ENCODE data around the gene SMIM27. TPM values are rescaled to one million over a fixed set of nuclear protein-coding genes. Genes with fewer than 3 reads are reported as not detected.

SMIM27 gene
- total RNA-seq, 1 experiment from 2014 or later: 15.7 TPM

GRCh38 chr9:32572900-32573523 lies 20.9 kb downstream of the SMIM27 start, which contains the start of gene NDUFB6:
NDUFB6 (minus strand) TSS chr9:32573159; CDS start chr9:32573060, 99 bp downstream.
- Mint-ChIP-seq H3K27me3 (ENCODE audit: low read depth) (peaks cover 1% of the 10 kb centered on the region; the same call in 1 of the 2 replicates), H3K4me1 (peaks cover 9 to 15% of the 10 kb centered on the region in 2 experiments), H3K9me3 (no peaks in the 10 kb centered on the region), H3K4me3 (peak within 1 kb of the TSS; percentile 99 to 100), H3K27ac (peak within 1 kb of the TSS; percentile 98 to 99 (median 99)), H3K36me3 (ENCODE audit: insufficient read depth in 1 of 3, low read depth in 3 of 3) (peaks cover 9 to 10% (median 9%) of the 10 kb centered on the region in 3 experiments; a peak in 6 of 7 replicates)
- Histone ChIP-seq H3T11ph (ENCODE audit: low read length) (no peak within 1 kb of the TSS), H4K20me1 (ENCODE audit: control insufficient read depth, insufficient read depth, insufficient read length) (no peaks in the 10 kb centered on the region), H3K27ac (ENCODE audit: insufficient read length, low read depth, low read length) (peak within 1 kb of the TSS; percentile 53), H3K56ac (ENCODE audit: insufficient read length, low read depth, low read length) (no peak within 1 kb of the TSS), H2BK15ac (ENCODE audit: low read depth, low read length) (no peak within 1 kb of the TSS), H2AK5ac (ENCODE audit: insufficient read length, low read length) (no peak within 1 kb of the TSS), H3K79me1 (ENCODE audit: insufficient read depth, low read depth, low read length, poor library complexity, severe bottlenecking) (peaks cover 3% of the 10 kb centered on the region), H2AFZ (ENCODE audit: low read length) (no peak within 1 kb of the TSS), H2BK5ac (ENCODE audit: insufficient read length, low read length) (no peak within 1 kb of the TSS), H3K4me1 (ENCODE audit: insufficient read depth, low read length) (no peaks in the 10 kb centered on the region), H4K91ac (ENCODE audit: insufficient read length, low read depth, low read length) (no peak within 1 kb of the TSS), H4K8ac (replicated peaks; ENCODE audit: insufficient read length, low read depth, low read length) (no peak within 1 kb of the TSS), H2BK12ac (ENCODE audit: insufficient read length, low read depth, low read length) (no peak within 1 kb of the TSS), H3K18ac (ENCODE audit: insufficient read length, low read depth, low read length) (peak within 1 kb of the TSS; percentile 81), H4K5ac (ENCODE audit: insufficient read length, low read depth, low read length) (no peak within 1 kb of the TSS), H3K79me2 (ENCODE audit: insufficient read depth, low read length) (peaks cover 9% of the 10 kb centered on the region; the same call in 1 of the 2 replicates), H3K23ac (ENCODE audit: insufficient read length, low read depth, low read length) (no peak within 1 kb of the TSS), H3K9ac (ENCODE audit: extremely low read depth, insufficient read length, low read length) (peak within 1 kb of the TSS; percentile 85), H3K4me2 (ENCODE audit: insufficient read depth, insufficient read length, low read length) (peak within 1 kb of the TSS; percentile 70), H3K9me3 (ENCODE audit: control insufficient read depth, low read depth, low read length) (no peaks in the 10 kb centered on the region), H3K14ac (ENCODE audit: insufficient read depth, low read length) (peak within 1 kb of the TSS; percentile 64; the same call in 1 of the 2 replicates), H2BK20ac (ENCODE audit: low read depth, low read length, poor library complexity, severe bottlenecking) (no peak within 1 kb of the TSS), H3K27me3 (ENCODE audit: insufficient read depth, low read length) (no peaks in the 10 kb centered on the region), H2BK120ac (ENCODE audit: low read depth, low read length, poor library complexity, severe bottlenecking) (peak within 1 kb of the TSS; percentile 83), H3K4ac (ENCODE audit: low read depth, low read length) (no peak within 1 kb of the TSS; the same call in 1 of the 2 replicates), H3K23me2 (ENCODE audit: insufficient read length, low read depth, low read length, poor library complexity, severe bottlenecking) (peaks cover 5% of the 10 kb centered on the region)
- WGBS (ENCODE audit: extremely low coverage, insufficient read length, low lambda C conversion rate): no CpG with 5 or more reads among the region's 36 CpGs
- peak; percentile 95 for DNase-seq
- TF ChIP-seq, protein P1, sequence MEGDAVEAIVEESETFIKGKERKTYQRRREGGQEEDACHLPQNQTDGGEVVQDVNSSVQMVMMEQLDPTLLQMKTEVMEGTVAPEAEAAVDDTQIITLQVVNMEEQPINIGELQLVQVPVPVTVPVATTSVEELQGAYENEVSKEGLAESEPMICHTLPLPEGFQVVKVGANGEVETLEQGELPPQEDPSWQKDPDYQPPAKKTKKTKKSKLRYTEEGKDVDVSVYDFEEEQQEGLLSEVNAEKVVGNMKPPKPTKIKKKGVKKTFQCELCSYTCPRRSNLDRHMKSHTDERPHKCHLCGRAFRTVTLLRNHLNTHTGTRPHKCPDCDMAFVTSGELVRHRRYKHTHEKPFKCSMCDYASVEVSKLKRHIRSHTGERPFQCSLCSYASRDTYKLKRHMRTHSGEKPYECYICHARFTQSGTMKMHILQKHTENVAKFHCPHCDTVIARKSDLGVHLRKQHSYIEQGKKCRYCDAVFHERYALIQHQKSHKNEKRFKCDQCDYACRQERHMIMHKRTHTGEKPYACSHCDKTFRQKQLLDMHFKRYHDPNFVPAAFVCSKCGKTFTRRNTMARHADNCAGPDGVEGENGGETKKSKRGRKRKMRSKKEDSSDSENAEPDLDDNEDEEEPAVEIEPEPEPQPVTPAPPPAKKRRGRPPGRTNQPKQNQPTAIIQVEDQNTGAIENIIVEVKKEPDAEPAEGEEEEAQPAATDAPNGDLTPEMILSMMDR (conservative IDR thresholded peaks at IDR 0.05): no peak
